Erythroblast (primary cell): ENCODE results near the gene SLC26A1.

Source experiments
- GATA1 ChIP-seq: IDR thresholded peaks from 2 replicates; pipeline ENCODE4 v1.6.1; 2011; ENCODE audit warnings: low read depth, mild to moderate bottlenecking, control low read depth, low read length, moderate library complexity
- POLR2A ChIP-seq: IDR thresholded peaks from 2 replicates; pipeline ENCODE4 v1.6.1; 2011; ENCODE audit warnings: mild to moderate bottlenecking, low read length

- TF ChIP-seq POLR2A (peak; percentile 48), GATA1 (no peak)
Observed at GRCh38 chr4:986879-987623, 6.2 kb downstream of the SLC26A1 start, which contains the start of gene IDUA.
